GM23338 (cell line): ENCODE measurements around the gene NCKAP5. TPM values are rescaled to one million over a fixed set of nuclear protein-coding genes. Genes with fewer than 3 reads are reported as not detected.
A peak's percentile ranks its signal among the peaks of the same experiment; 100 is the strongest.

ENCODE experiments used
- ATAC-seq: fragments of 200-7000 bp; cut with Tn5 transposase; 3 replicates; pipeline ENCODE4 v1.9.1; 2020
- DNase-seq: peaks from one replicate; pipeline ENCODE4 v3.0.0-alpha.2; 2015; ENCODE audit warnings: low spot score
- H2AFZ ChIP-seq: fragments of 200-600 bp; sonication (generic); 2 replicates; pipeline ENCODE4 v1.8.0; 2016; ENCODE audit warnings: antibody characterized with exemption, mild to moderate bottlenecking, moderate library complexity
- H3F3A ChIP-seq: fragments of 200-600 bp; sonication (generic); replicated peaks from 2 replicates; pipeline ENCODE4 v1.8.0; 2017; ENCODE audit warnings: antibody characterized with exemption, mixed run types, low read depth
- H3K27ac ChIP-seq: fragments of 200-600 bp; sonication (generic); 2 replicates; pipeline ENCODE4 v1.6.1; 2016; ENCODE audit warnings: low read depth
- H3K27me3 ChIP-seq: fragments of 200-600 bp; sonication (generic); 2 replicates; pipeline ENCODE4 v1.8.0; 2016; ENCODE audit warnings: mild to moderate bottlenecking, mixed run types, moderate library complexity; ENCODE audit not compliant: insufficient read depth
- H3K36me3 ChIP-seq: fragments of 200-600 bp; sonication (generic); 2 replicates; pipeline ENCODE4 v1.8.0; 2016; ENCODE audit warnings: mild to moderate bottlenecking; ENCODE audit not compliant: insufficient read depth
- H3K4me1 ChIP-seq: fragments of 200-600 bp; sonication (generic); 2 replicates; pipeline ENCODE4 v1.8.0; 2016; ENCODE audit warnings: mild to moderate bottlenecking, moderate library complexity; ENCODE audit not compliant: insufficient read depth
- H3K4me2 ChIP-seq: fragments of 200-600 bp; sonication (generic); 2 replicates; pipeline ENCODE4 v1.7.1; 2017; ENCODE audit warnings: mixed run types
- H3K4me3 ChIP-seq: fragments of 200-600 bp; sonication (generic); 2 replicates; pipeline ENCODE4 v1.6.1; 2016; ENCODE audit warnings: mixed run types
- H3K79me2 ChIP-seq: fragments of 200-600 bp; sonication (generic); replicated peaks from 2 replicates; pipeline ENCODE4 v1.8.0; 2017; ENCODE audit warnings: mild to moderate bottlenecking; ENCODE audit not compliant: insufficient read depth
- H3K9me2 ChIP-seq: fragments of 200-600 bp; sonication (generic); 2 replicates; pipeline ENCODE4 v1.8.0; 2017; ENCODE audit not compliant: insufficient read depth
- H4K20me1 ChIP-seq: fragments of 200-600 bp; sonication (generic); replicated peaks from 2 replicates; pipeline ENCODE4 v1.8.0; 2017; ENCODE audit warnings: mild to moderate bottlenecking; ENCODE audit not compliant: insufficient read depth
- H3K27ac Mint-ChIP-seq: 2 replicates; pipeline ENCODE4 v1.8.0; 2020; ENCODE audit warnings: inconsistent platforms, mild to moderate bottlenecking, moderate library complexity, mixed read lengths
- H3K27me3 Mint-ChIP-seq: 3 replicates; pipeline ENCODE4 v1.8.0; 2022; ENCODE audit warnings: low read depth, mild to moderate bottlenecking, moderate library complexity, mixed read lengths, inconsistent platforms; ENCODE audit not compliant: insufficient read depth, poor library complexity
- H3K36me3 Mint-ChIP-seq: 3 replicates; pipeline ENCODE4 v1.8.0; 2021; ENCODE audit warnings: low read depth, mild to moderate bottlenecking, inconsistent platforms, moderate library complexity, mixed read lengths
- H3K4me1 Mint-ChIP-seq: 3 replicates; pipeline ENCODE4 v1.8.0; 2020; ENCODE audit warnings: mild to moderate bottlenecking, inconsistent platforms, mixed read lengths
- H3K4me3 Mint-ChIP-seq: 3 replicates; pipeline ENCODE4 v1.8.0; 2021; ENCODE audit warnings: moderate library complexity, mild to moderate bottlenecking, inconsistent platforms, mixed read lengths
- H3K9me3 Mint-ChIP-seq: 3 replicates; pipeline ENCODE4 v1.8.0; 2020; ENCODE audit warnings: moderate library complexity, mild to moderate bottlenecking, inconsistent platforms, mixed read lengths
- CREB1 ChIP-seq: fragments of 250-450 bp; sonication (Bioruptor Pico); IDR thresholded peaks from 2 replicates; pipeline ENCODE4 v1.5.0; 2020; ENCODE audit warnings: low read depth, mild to moderate bottlenecking, moderate library complexity
- NANOG ChIP-seq: IDR thresholded peaks from 2 replicates; pipeline ENCODE4 v1.6.1; 2016; ENCODE audit warnings: antibody characterized with exemption, borderline replicate concordance
- POLR2AphosphoS5 ChIP-seq: IDR thresholded peaks from 2 replicates; pipeline ENCODE4 v1.6.1; 2016; ENCODE audit warnings: antibody characterized with exemption, low read depth
- REST ChIP-seq: IDR thresholded peaks from one replicate; pipeline ENCODE4 v1.6.1; 2018; ENCODE audit warnings: antibody characterized with exemption; ENCODE audit not compliant: unreplicated experiment
- STAT1 ChIP-seq: IDR thresholded peaks from one replicate; pipeline ENCODE4 v1.6.1; 2016; ENCODE audit warnings: antibody characterized with exemption; ENCODE audit not compliant: unreplicated experiment
- ZNF114 ChIP-seq: fragments of 250-450 bp; sonication (Bioruptor Pico); IDR thresholded peaks from 2 replicates; pipeline ENCODE4 v1.5.0; 2020; ENCODE audit warnings: mild to moderate bottlenecking, moderate library complexity
- ZNF331 ChIP-seq: fragments of 250-450 bp; sonication (Bioruptor Pico); IDR thresholded peaks from 2 replicates; pipeline ENCODE4 v1.5.0; 2020; ENCODE audit warnings: low read depth, mild to moderate bottlenecking, moderate library complexity
- polyA plus RNA-seq: library from polyadenylated mRNA; unstranded; fragments of >200 nt; fragmentation: Nextera tagmentation; extraction: Ambion mirVana; gene quantifications from 2 replicates; pipeline ENCODE4 v1.2.1, GENCODE V29; 2016
- total RNA-seq: library from RNA; depleted of rRNA; stranded (reverse); fragments of >200 nt; shearing (Covaris generic); gene quantifications from 2 replicates; pipeline ENCODE4 v1.2.3, GENCODE V29; 2014

Gene NCKAP5
- total and polyA plus RNA-seq, 2 experiments from 2014 or later = 0.34 to 0.73 TPM

- no peaks in the 10 kb centered on the region for H3F3A ChIP-seq
These were observed 225.3 kb downstream of the NCKAP5 start for GRCh38 chr2:133343018-133343352.

GRCh38 chr2:133342286-133343017 lies 225.8 kb downstream of the NCKAP5 start:
- Mint-ChIP-seq H3K9me3 (no peaks in the 10 kb centered on the region), H3K27me3 (no peaks in the 10 kb centered on the region), H3K27ac (peak overlapping the region; percentile 51; the same call in 1 of the 2 replicates), H3K4me1 (peaks cover 8% of the 10 kb centered on the region; the same call in 2 of the 3 replicates), H3K4me3 (no peak overlapping the region), H3K36me3 (no peaks in the 10 kb centered on the region)
- Histone ChIP-seq H3K9me2 (peaks cover 7% of the 10 kb centered on the region; the same call in 1 of the 2 replicates), H3K4me2 (peak overlapping the region; percentile 26; the same call in 1 of the 2 replicates), H3F3A (no peaks in the 10 kb centered on the region), H3K27ac (no peak overlapping the region), H3K27me3 (no peaks in the 10 kb centered on the region), H3K79me2 (no peaks in the 10 kb centered on the region), H2AFZ (0 out of 2 replicates have a peak overlapping the region, but pooled peaks have one; percentile 38), H3K4me3 (no peak overlapping the region), H4K20me1 (no peaks in the 10 kb centered on the region), H3K4me1 (peaks cover 9% of the 10 kb centered on the region), H3K36me3 (no peaks in the 10 kb centered on the region)
- no peak for TF ChIP-seq ZNF114 (CRISPR knock-in tag)
- no peak for TF ChIP-seq ZNF331 (CRISPR knock-in tag)
- no peak for TF ChIP-seq POLR2AphosphoS5
- no peak for TF ChIP-seq CREB1 (CRISPR knock-in tag)
- ATAC-seq = peak; percentile 90
- peak; percentile 4 for DNase-seq

More at GRCh38 chr2:133343018-133343352, 225.3 kb downstream of the NCKAP5 start:
- Mint-ChIP-seq H3K36me3 (no peaks in the 10 kb centered on the region), H3K27me3 (no peaks in the 10 kb centered on the region), H3K4me1 (peaks cover 8% of the 10 kb centered on the region; the same call in 2 of the 3 replicates), H3K4me3 (no peak overlapping the region), H3K9me3 (no peaks in the 10 kb centered on the region), H3K27ac (no peak overlapping the region)
- Histone ChIP-seq H4K20me1 (no peaks in the 10 kb centered on the region), H3K27me3 (no peaks in the 10 kb centered on the region), H3K4me3 (no peak overlapping the region), H3K36me3 (no peaks in the 10 kb centered on the region), H3K4me2 (no peak overlapping the region), H3K4me1 (peaks cover 9% of the 10 kb centered on the region), H3K9me2 (peaks cover 7% of the 10 kb centered on the region; the same call in 1 of the 2 replicates), H3K79me2 (no peaks in the 10 kb centered on the region), H3K27ac (no peak overlapping the region), H2AFZ (no peak overlapping the region)
- ATAC-seq (no peak), DNase-seq (no peak)
- TF ChIP-seq ZNF114 (CRISPR knock-in tag) (no peak), ZNF331 (CRISPR knock-in tag) (no peak)

GRCh38 chr2:133341575-133341974 lies 226.7 kb downstream of the NCKAP5 start:
- Mint-ChIP-seq H3K27me3 (no peaks in the 10 kb centered on the region), H3K9me3 (no peaks in the 10 kb centered on the region), H3K36me3 (no peaks in the 10 kb centered on the region), H3K4me3 (no peak overlapping the region), H3K27ac (no peak overlapping the region), H3K4me1 (peaks cover 8% of the 10 kb centered on the region; the same call in 2 of the 3 replicates)
- H3F3A ChIP-seq = no peaks in the 10 kb centered on the region
- no peaks in the 10 kb centered on the region for H3K27me3 ChIP-seq
- no peaks in the 10 kb centered on the region for H3K36me3 ChIP-seq
- no peak overlapping the region for H2AFZ ChIP-seq
- no peaks in the 10 kb centered on the region for H4K20me1 ChIP-seq
- no peak overlapping the region for H3K27ac ChIP-seq
- no peaks in the 10 kb centered on the region for H3K79me2 ChIP-seq
- no peak for TF ChIP-seq ZNF331 (CRISPR knock-in tag)
- TF ChIP-seq REST = peak; percentile 58
- TF ChIP-seq NANOG = no peak
- no peak for TF ChIP-seq STAT1
- DNase-seq (no peak), ATAC-seq (no peak)
- no peak overlapping the region for H3K4me3 ChIP-seq
- no peak overlapping the region for H3K4me2 ChIP-seq
- peaks cover 9% of the 10 kb centered on the region for H3K4me1 ChIP-seq
- peaks cover 7% of the 10 kb centered on the region; the same call in 1 of the 2 replicates for H3K9me2 ChIP-seq
